Measurements from ENCODE around the gene RPS6KA3. TPM values are rescaled to one million over a fixed set of nuclear protein-coding genes. Genes with fewer than 3 reads are reported as not detected.
A peak's percentile ranks its signal among the peaks of the same experiment; 100 is the strongest.

Gene RPS6KA3
- total RNA-seq, 1 experiment from 2014 or later: 35.5 TPM

DNA sequence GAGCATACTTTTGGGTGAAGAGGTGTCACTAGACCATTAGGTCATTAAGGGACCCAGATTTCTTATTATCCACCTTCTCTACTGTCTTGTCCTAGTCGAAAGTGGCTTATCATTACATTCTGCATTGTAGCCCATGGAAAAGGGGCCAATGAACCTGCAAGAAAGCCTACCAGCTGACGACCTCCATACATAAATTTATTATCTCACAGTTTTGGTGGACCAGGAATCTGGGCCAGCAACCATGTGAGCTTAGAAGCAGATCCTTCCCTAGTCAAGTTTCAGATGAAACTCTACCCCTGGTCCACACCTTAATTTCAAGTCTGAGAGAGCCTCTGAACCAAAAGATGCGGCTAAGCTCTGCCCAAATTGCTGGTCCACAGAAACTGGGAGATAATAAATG is 37.6 kb downstream of the RPS6KA3 start:
- no peaks in the 10 kb centered on the region for H4K20me1 ChIP-seq (ENCODE audit: insufficient read depth)
- no TSS peak for BruUV-seq (replicated peaks)
- DNase-seq (ENCODE audit: low read depth, low spot score) (no peak), ATAC-seq (no peak)
- no peak overlapping the region for H3K4me2 ChIP-seq (ENCODE audit: low read length)
- intact Hi-C loops (cut with micrococcal nuclease): no loop called here
- no peak overlapping the region for H3K9ac ChIP-seq (ENCODE audit: low read length)
- no peaks in the 10 kb centered on the region; a peak in 1 of 4 replicates for H3K36me3 ChIP-seq (ENCODE audit: control insufficient read depth in 1 of 2, insufficient read depth in 2 of 2, low read length in 2 of 2)
- ChIA-PET RAD21 (ENCODE audit: low non-redundant PET in 1 of 2, low total read pairs in 2 of 2, uncharacterized antibody in 2 of 2, unreplicated experiment in 2 of 2) (no interaction called here), CTCF (no interaction called here), POLR2A (no interaction called here)
- no peaks in the 10 kb centered on the region for H3K4me1 ChIP-seq (ENCODE audit: control insufficient read depth in 1 of 2, insufficient read depth in 2 of 2, low read length in 2 of 2)
- TF ChIP-seq ZNF274 (IDR thresholded peaks at IDR 0.05; ENCODE audit: low read depth, low read length) (no peak), RAD21 (IDR thresholded peaks at IDR 0.05; ENCODE audit: low read depth) (no peak), ELF1 (IDR thresholded peaks at IDR 0.05; ENCODE audit: borderline replicate concordance, low read depth) (no peak), EGR1 (IDR thresholded peaks at IDR 0.05; ENCODE audit: low read depth) (no peak), SRF (IDR thresholded peaks at IDR 0.05; ENCODE audit: low read depth) (no peak)
- no peaks in the 10 kb centered on the region for H3K27me3 ChIP-seq (ENCODE audit: insufficient read depth, low read length)
- H3K79me2 ChIP-seq (ENCODE audit: insufficient read depth, low read length): no peaks in the 10 kb centered on the region
- no peak overlapping the region for H2AFZ ChIP-seq (ENCODE audit: low read depth, low read length, poor library complexity, severe bottlenecking)
- no peak overlapping the region for H3K4me3 ChIP-seq (replicated peaks in 1 of 2; ENCODE audit: low read depth in 1 of 2, low read length in 2 of 2)
- no peaks in the 10 kb centered on the region for H3K9me2 ChIP-seq (ENCODE audit: insufficient read depth)
- H3K9me3 ChIP-seq (ENCODE audit: control insufficient read depth in 1 of 2, insufficient read depth in 1 of 2, low read depth in 1 of 2, low read length in 2 of 2): no peaks in the 10 kb centered on the region
- H3K27ac ChIP-seq (ENCODE audit: low read depth, low read length): no peak overlapping the region

DNA sequence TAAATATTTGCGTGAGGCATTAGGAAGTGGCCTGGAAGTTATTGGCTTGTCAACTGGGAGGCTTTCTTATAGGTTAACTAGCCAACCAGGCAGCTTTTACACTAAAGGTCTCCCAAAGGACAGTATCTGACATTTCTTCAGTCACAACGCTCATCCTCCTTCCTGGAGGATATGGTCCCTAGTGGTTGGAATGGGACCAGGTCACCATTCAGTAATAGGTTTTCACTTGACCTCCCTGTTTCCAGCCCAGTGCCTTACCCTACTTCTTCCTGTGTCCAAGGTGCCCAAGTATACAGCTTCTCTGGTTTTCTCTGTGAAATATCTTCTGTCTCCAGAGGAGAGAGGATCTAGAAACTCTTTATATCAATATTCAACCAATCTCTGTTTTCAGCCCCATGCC is 38.5 kb downstream of the RPS6KA3 start:
- Histone ChIP-seq H3K4me3 (replicated peaks in 1 of 2; ENCODE audit: low read depth in 1 of 2, low read length in 2 of 2) (no peak overlapping the region), H4K20me1 (ENCODE audit: insufficient read depth) (no peaks in the 10 kb centered on the region), H3K9ac (ENCODE audit: low read length) (no peak overlapping the region), H3K27me3 (ENCODE audit: insufficient read depth, low read length) (no peaks in the 10 kb centered on the region), H3K9me2 (ENCODE audit: insufficient read depth) (no peaks in the 10 kb centered on the region), H2AFZ (ENCODE audit: low read depth, low read length, poor library complexity, severe bottlenecking) (no peak overlapping the region), H3K4me1 (ENCODE audit: control insufficient read depth in 1 of 2, insufficient read depth in 2 of 2, low read length in 2 of 2) (no peaks in the 10 kb centered on the region), H3K27ac (ENCODE audit: low read depth, low read length) (no peak overlapping the region), H3K4me2 (ENCODE audit: low read length) (no peak overlapping the region), H3K79me2 (ENCODE audit: insufficient read depth, low read length) (no peaks in the 10 kb centered on the region; the same call in 1 of the 2 replicates), H3K9me3 (ENCODE audit: control insufficient read depth in 1 of 2, insufficient read depth in 1 of 2, low read depth in 1 of 2, low read length in 2 of 2) (no peaks in the 10 kb centered on the region), H3K36me3 (ENCODE audit: control insufficient read depth in 1 of 2, insufficient read depth in 2 of 2, low read length in 2 of 2) (no peaks in the 10 kb centered on the region; a peak in 1 of 4 replicates)
- CTCF ChIA-PET: no interaction called here
- POLR2A ChIA-PET: no interaction called here
- RAD21 ChIA-PET (ENCODE audit: low non-redundant PET in 1 of 2, low total read pairs in 2 of 2, uncharacterized antibody in 2 of 2, unreplicated experiment in 2 of 2): no interaction called here
- intact Hi-C loops (cut with micrococcal nuclease): no loop called here
- no TSS peak for BruUV-seq (replicated peaks)
- TF ChIP-seq TCF7L2 (IDR thresholded peaks at IDR 0.05; ENCODE audit: borderline replicate concordance, extremely low read depth, insufficient read depth, insufficient read length) (no peak), POLR2AphosphoS5 (IDR thresholded peaks at IDR 0.05; ENCODE audit: low read depth, low read length) (no peak), ELF1 (IDR thresholded peaks at IDR 0.05; ENCODE audit: borderline replicate concordance, low read depth) (no peak), JUND (IDR thresholded peaks at IDR 0.05) (no peak), SP1 (IDR thresholded peaks at IDR 0.05; ENCODE audit: low read depth) (no peak)
- TF ChIP-seq, protein P1, sequence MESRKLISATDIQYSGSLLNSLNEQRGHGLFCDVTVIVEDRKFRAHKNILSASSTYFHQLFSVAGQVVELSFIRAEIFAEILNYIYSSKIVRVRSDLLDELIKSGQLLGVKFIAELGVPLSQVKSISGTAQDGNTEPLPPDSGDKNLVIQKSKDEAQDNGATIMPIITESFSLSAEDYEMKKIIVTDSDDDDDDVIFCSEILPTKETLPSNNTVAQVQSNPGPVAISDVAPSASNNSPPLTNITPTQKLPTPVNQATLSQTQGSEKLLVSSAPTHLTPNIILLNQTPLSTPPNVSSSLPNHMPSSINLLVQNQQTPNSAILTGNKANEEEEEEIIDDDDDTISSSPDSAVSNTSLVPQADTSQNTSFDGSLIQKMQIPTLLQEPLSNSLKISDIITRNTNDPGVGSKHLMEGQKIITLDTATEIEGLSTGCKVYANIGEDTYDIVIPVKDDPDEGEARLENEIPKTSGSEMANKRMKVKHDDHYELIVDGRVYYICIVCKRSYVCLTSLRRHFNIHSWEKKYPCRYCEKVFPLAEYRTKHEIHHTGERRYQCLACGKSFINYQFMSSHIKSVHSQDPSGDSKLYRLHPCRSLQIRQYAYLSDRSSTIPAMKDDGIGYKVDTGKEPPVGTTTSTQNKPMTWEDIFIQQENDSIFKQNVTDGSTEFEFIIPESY (IDR thresholded peaks at IDR 0.05; ENCODE audit: extremely low read depth, insufficient replicate concordance, low read length): no peak
- TF ChIP-seq, protein P2, sequence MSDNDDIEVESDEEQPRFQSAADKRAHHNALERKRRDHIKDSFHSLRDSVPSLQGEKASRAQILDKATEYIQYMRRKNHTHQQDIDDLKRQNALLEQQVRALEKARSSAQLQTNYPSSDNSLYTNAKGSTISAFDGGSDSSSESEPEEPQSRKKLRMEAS (IDR thresholded peaks at IDR 0.05): no peak
- TF ChIP-seq, protein P3, sequence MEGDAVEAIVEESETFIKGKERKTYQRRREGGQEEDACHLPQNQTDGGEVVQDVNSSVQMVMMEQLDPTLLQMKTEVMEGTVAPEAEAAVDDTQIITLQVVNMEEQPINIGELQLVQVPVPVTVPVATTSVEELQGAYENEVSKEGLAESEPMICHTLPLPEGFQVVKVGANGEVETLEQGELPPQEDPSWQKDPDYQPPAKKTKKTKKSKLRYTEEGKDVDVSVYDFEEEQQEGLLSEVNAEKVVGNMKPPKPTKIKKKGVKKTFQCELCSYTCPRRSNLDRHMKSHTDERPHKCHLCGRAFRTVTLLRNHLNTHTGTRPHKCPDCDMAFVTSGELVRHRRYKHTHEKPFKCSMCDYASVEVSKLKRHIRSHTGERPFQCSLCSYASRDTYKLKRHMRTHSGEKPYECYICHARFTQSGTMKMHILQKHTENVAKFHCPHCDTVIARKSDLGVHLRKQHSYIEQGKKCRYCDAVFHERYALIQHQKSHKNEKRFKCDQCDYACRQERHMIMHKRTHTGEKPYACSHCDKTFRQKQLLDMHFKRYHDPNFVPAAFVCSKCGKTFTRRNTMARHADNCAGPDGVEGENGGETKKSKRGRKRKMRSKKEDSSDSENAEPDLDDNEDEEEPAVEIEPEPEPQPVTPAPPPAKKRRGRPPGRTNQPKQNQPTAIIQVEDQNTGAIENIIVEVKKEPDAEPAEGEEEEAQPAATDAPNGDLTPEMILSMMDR (IDR thresholded peaks at IDR 0.05 in 2 of 3, conservative IDR thresholded peaks at IDR 0.05 in 1 of 3; ENCODE audit: borderline replicate concordance in 1 of 3, insufficient read depth in 1 of 3, low read depth in 2 of 3, low read length in 2 of 3): 0 out of 6 replicates have a peak, but pooled peaks of 1 of the 3 experiments have one; percentile 14
- DNase-seq (ENCODE audit: low read depth, low spot score): no peak
- ATAC-seq: no peak

Measured in HCT116 (cell line).